ENCODE measurements around the gene HCN1. TPM values are rescaled to one million over a fixed set of nuclear protein-coding genes. Genes with fewer than 3 reads are reported as not detected.
A peak's percentile ranks its signal among the peaks of the same experiment; 100 is the strongest.

HCN1 gene
- total and polyA plus RNA-seq, 10 donors, result not detected

GRCh38 chr5:45542421-45542820 is 153.8 kb downstream of the HCN1 start:
- 34 to 49% (median 40%) methylated on average over 3 of the region's 3 CpGs for whole genome bisulfite sequencing, 5 donors

GRCh38 chr5:45533663-45534062 is 162.5 kb downstream of the HCN1 start:
- Histone ChIP-seq H3K36me3 (no peaks in the 10 kb centered on the region), H3K4me1 (no peaks in the 10 kb centered on the region), H3K4me3 (no peak overlapping the region), H3K27me3 (replicated peaks in 1 of 7) (no peaks in the 10 kb centered on the region), H3K9me3 (peaks cover 0 to 3% (median 0%) of the 10 kb centered on the region in 8 donors), H3K27ac (no peak overlapping the region)
- WGBS, 5 donors, result 50 to 88% (median 54%) methylated on average over 1 of the region's 1 CpG
- TF ChIP-seq CTCF (IDR thresholded peaks at IDR 0.05 in 8 of 11, conservative IDR thresholded peaks at IDR 0.05 in 3 of 11) (no peak), POLR2A (IDR thresholded peaks at IDR 0.05) (no peak), POLR2AphosphoS5 (IDR thresholded peaks at IDR 0.05) (no peak)
- no peak for DNase-seq
- intact Hi-C loops (cut with DNase I; ENCODE audit: low total_unique reads), result no loop called here

More at GRCh38 chr5:45542421-45542820, 153.8 kb downstream of the HCN1 start:
- H3K36me3 ChIP-seq, result no peaks in the 10 kb centered on the region
- intact Hi-C loops (cut with DNase I; ENCODE audit: low total_unique reads), result no loop called here
- no peaks in the 10 kb centered on the region for H3K27me3 ChIP-seq (replicated peaks in 1 of 7)
- H3K9me3 ChIP-seq, result peaks cover 0 to 11% (median 2%) of the 10 kb centered on the region in 8 donors
- no peak overlapping the region for H3K27ac ChIP-seq
- TF ChIP-seq POLR2AphosphoS5 (IDR thresholded peaks at IDR 0.05), result no peak
- TF ChIP-seq CTCF (IDR thresholded peaks at IDR 0.05 in 8 of 11, conservative IDR thresholded peaks at IDR 0.05 in 3 of 11), result no peak
- no peak for TF ChIP-seq POLR2A (IDR thresholded peaks at IDR 0.05)
- no peak overlapping the region for H3K4me3 ChIP-seq
- H3K4me1 ChIP-seq, result no peaks in the 10 kb centered on the region
- no peak for DNase-seq

DNA sequence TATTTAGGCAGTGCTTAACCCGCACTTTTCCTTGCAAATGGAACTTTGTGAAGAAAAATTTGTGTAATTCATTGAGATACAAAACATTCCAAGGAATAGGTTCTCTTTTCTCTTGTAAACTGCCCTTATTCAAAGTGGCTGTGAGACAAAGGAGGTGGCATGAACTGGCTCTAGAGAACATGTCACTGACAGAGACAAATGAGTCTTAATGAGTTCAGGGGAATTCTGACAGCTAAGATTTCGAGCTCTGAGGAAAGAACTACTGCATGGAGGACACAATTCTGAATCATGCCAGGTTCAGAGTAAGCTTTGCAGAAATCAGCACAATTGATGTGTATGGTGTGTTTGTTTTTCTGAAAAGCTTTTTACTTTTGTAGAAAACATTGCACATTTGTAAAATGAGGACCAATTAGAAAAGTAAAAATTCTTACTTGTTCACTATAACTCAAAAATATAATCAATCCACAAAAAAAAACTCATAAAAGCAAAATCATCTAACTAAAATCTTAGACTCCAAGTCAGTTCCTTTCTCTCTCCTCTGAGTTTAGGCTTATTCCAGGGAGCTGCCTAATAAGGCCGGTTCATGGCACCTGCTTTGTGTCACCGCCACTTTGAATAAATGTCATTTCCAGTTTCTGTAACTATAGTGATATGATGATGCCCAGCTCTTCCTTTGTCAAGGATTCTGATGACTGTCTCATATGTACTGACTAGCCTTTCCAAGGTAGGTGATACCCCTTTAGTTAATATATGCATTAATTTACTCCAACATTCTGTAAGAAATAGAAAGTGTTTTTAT is 163.2 kb downstream of the HCN1 start:
- intact Hi-C loops (cut with DNase I; ENCODE audit: low total_unique reads), result no loop called here
- TF ChIP-seq POLR2AphosphoS5 (IDR thresholded peaks at IDR 0.05) (no peak), CTCF (IDR thresholded peaks at IDR 0.05 in 8 of 11, conservative IDR thresholded peaks at IDR 0.05 in 3 of 11) (no peak), POLR2A (IDR thresholded peaks at IDR 0.05) (no peak)
- no peak for DNase-seq
- WGBS, 5 donors, result 57 to 63% (median 61%) methylated on average over 4 of the region's 4 CpGs
- H3K27ac ChIP-seq, result no peak overlapping the region
- H3K27me3 ChIP-seq (replicated peaks in 1 of 7), result no peaks in the 10 kb centered on the region
- no peak overlapping the region for H3K4me3 ChIP-seq
- H3K36me3 ChIP-seq, result no peaks in the 10 kb centered on the region
- peaks cover 0 to 7% (median 0%) of the 10 kb centered on the region in 8 donors for H3K9me3 ChIP-seq
- no peaks in the 10 kb centered on the region for H3K4me1 ChIP-seq

DNA sequence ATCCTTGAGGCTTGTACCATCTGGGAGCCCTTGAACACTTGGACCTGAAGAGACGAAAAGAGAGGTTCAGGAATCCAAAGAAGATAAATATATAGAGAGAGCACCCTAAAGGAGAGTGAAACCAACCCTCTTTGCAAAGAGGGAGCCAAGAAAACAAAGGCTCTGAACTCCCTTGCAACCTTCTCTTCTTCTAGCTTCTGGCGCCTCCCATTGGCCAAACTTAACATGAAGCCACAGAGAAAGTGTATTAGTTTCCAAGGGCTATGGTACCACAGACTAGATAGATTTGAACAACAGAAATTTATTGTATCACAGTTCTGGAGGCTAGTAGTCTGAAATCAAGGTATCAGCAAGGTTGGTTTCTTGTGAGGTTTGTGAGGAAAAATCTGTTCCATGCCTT is 175.1 kb downstream of the HCN1 start:
- Histone ChIP-seq H3K9me3 (peaks cover 0 to 9% (median 0%) of the 10 kb centered on the region in 8 donors), H3K4me1 (no peaks in the 10 kb centered on the region), H3K27ac (no peak overlapping the region), H3K4me3 (no peak overlapping the region), H3K27me3 (replicated peaks in 1 of 7) (no peaks in the 10 kb centered on the region), H3K36me3 (no peaks in the 10 kb centered on the region)
- TF ChIP-seq POLR2A (IDR thresholded peaks at IDR 0.05) (no peak), CTCF (IDR thresholded peaks at IDR 0.05 in 8 of 11, conservative IDR thresholded peaks at IDR 0.05 in 3 of 11) (peak in 2 of 11 experiments; percentile 7 to 10), POLR2AphosphoS5 (IDR thresholded peaks at IDR 0.05) (no peak)
- no peak for DNase-seq
- 21 to 30% (median 27%) methylated on average over 2 of the region's 2 CpGs for WGBS, 5 donors
- intact Hi-C loops (cut with DNase I; ENCODE audit: low total_unique reads), result no loop called here
